Measurements from ENCODE around the gene RTKN. TPM values are rescaled to one million over a fixed set of nuclear protein-coding genes. Genes with fewer than 3 reads are reported as not detected.

Gene RTKN
- total and polyA plus RNA-seq, 9 of the 15 experiments (the other 6 are each of a cell fraction or from before 2014, with no cell fraction given), result 0.14 to 6.9 (median 3.6) TPM

GRCh38 chr2:74482801-74483674 is 41.3 kb upstream of the RTKN start, which contains the start of the genes CCDC142 and TTC31 (continued):
- 0 out of 2 replicates have a peak, but pooled peaks have one; percentile 42 for TF ChIP-seq CBFB (CRISPR knock-in tag; IDR thresholded peaks at IDR 0.05)
- no peak for TF ChIP-seq ARID3B (CRISPR knock-in tag; IDR thresholded peaks at IDR 0.05; ENCODE audit: borderline replicate concordance)
- TF ChIP-seq MLLT1 (IDR thresholded peaks at IDR 0.05), result peak in 1 of 2 experiments; percentile 30; a peak in 1 of 4 replicates
- no peak for TF ChIP-seq ZNF395 (CRISPR knock-in tag; IDR thresholded peaks at IDR 0.05)
- no peak for TF ChIP-seq ZKSCAN8 (CRISPR knock-in tag; IDR thresholded peaks at IDR 0.05)
- 0 out of 2 replicates have a peak, but pooled peaks have one; percentile 77 for TF ChIP-seq LCOR (CRISPR knock-in tag; IDR thresholded peaks at IDR 0.05)
- 0 out of 4 replicates have a peak, but pooled peaks of 1 of the 2 experiments have one; percentile 6 for TF ChIP-seq NRF1 (conservative IDR thresholded peaks at IDR 0.05 in 1 of 2, IDR thresholded peaks at IDR 0.05 in 1 of 2)
- no peak for TF ChIP-seq CLOCK (CRISPR knock-in tag; IDR thresholded peaks at IDR 0.05; ENCODE audit: borderline replicate concordance)
- peak; percentile 86 for TF ChIP-seq ZNF263 (CRISPR knock-in tag; IDR thresholded peaks at IDR 0.05; ENCODE audit: borderline replicate concordance)
- peak; percentile 89 for TF ChIP-seq HCFC1 (IDR thresholded peaks at IDR 0.05; ENCODE audit: low read depth, low read length)
- TF ChIP-seq E4F1 (CRISPR knock-in tag; IDR thresholded peaks at IDR 0.05; ENCODE audit: borderline replicate concordance), result no peak
- 0 out of 2 replicates have a peak, but pooled peaks have one; percentile 40 for TF ChIP-seq TRIM28 (IDR thresholded peaks at IDR 0.05)
- TF ChIP-seq ZFP1 (CRISPR knock-in tag; IDR thresholded peaks at IDR 0.05), result no peak
- peak; percentile 95 for TF ChIP-seq NFRKB (IDR thresholded peaks at IDR 0.05; ENCODE audit: low read depth)
- peak; percentile 13; the same call in 1 of the 2 replicates for TF ChIP-seq THAP7 (CRISPR knock-in tag; IDR thresholded peaks at IDR 0.05)

All from K562 (cell line).